Upper lobe of left lung (tissue), 6 donors: ENCODE measurements around the gene RAPGEF5. TPM values are rescaled to one million over a fixed set of nuclear protein-coding genes. Genes with fewer than 3 reads are reported as not detected.

Experiments
- ATAC-seq, 2 donors: fragments of 200-7000 bp; cut with Tn5 transposase; one replicate each; pipeline ENCODE4 v1.9.1; 2022; ENCODE audit warnings: mild to moderate bottlenecking in 2 of 2, moderate library complexity in 2 of 2; ENCODE audit not compliant: low FRiP score in 2 of 2
- DNase-seq, 2 donors: peaks; one replicate each; pipeline ENCODE4 v3.0.0-alpha.2; 2019 to 2020
- H3K27ac ChIP-seq, 4 donors: fragments of 200-600 bp; sonication (generic); one replicate each; pipeline ENCODE4 v1.5.1; 2016 to 2019
- H3K27me3 ChIP-seq, 4 donors: fragments of 200-600 bp; sonication (generic); one replicate each; pipeline ENCODE4 v1.5.1; 2017 to 2019
- H3K36me3 ChIP-seq, 4 donors: fragments of 200-600 bp; sonication (generic); one replicate each; pipeline ENCODE4 v1.5.1; 2016 to 2019
- H3K4me1 ChIP-seq, 4 donors: fragments of 200-600 bp; sonication (generic); one replicate each; pipeline ENCODE4 v1.5.1; 2018 to 2019
- H3K4me3 ChIP-seq, 4 donors: fragments of 200-600 bp; sonication (generic); one replicate each; pipeline ENCODE4 v1.5.1; 2017 to 2019; ENCODE audit warnings: mild to moderate bottlenecking in 2 of 4, moderate library complexity in 1 of 4
- H3K9me3 ChIP-seq, 4 donors: fragments of 200-600 bp; sonication (generic); one replicate each; pipeline ENCODE4 v1.5.1; 2018 to 2019
- CTCF ChIP-seq, 6 experiments: fragments of 450-650 bp in 4 of 6; fragments of 200-600 bp in 2 of 6; sonication (generic) in 2 of 6; IDR thresholded peaks; one replicate each; pipeline ENCODE4 v1.5.1; 2016 to 2019; ENCODE audit warnings: antibody characterized with exemption in 6 of 6
- EP300 ChIP-seq, 4 donors: sonication (generic); formaldehyde crosslinking; IDR thresholded peaks; one replicate each; pipeline ENCODE4 v1.5.1; 2017; ENCODE audit warnings: antibody characterized with exemption in 4 of 4, control low read depth in 2 of 4
- POLR2A ChIP-seq, 4 donors: fragments of 450-650 bp; IDR thresholded peaks; one replicate each; pipeline ENCODE4 v1.5.1; 2016 to 2017; ENCODE audit warnings: antibody characterized with exemption in 4 of 4, mild to moderate bottlenecking in 2 of 4
- POLR2AphosphoS5 ChIP-seq, 2 donors: sonication (generic); formaldehyde crosslinking; IDR thresholded peaks; one replicate each; pipeline ENCODE4 v1.5.1; 2017; ENCODE audit warnings: antibody characterized with exemption in 2 of 2
- WGBS, 2 donors: methylation state at CpG; one replicate each; pipeline ENCODE4 v1.1.5; 2017 to 2018; 5-methylcytosine and 5-hydroxymethylcytosine counted together
- total RNA-seq, 6 donors: library from RNA; depleted of rRNA in 4 of 6; stranded (reverse); fragments of >200 nt in 4 of 6; gene quantifications; one replicate each; pipeline versions ENCODE4 v1.1.0 to v1.2.1, GENCODE V29; 2016 to 2021
- donor health status: DM: no; HTN: no; CAD: no; lungs with moderate emphysema.
- donor health status: DM: no; HTN: yes; CAD: no; lungs with severe emphysema.

The RAPGEF5 gene
- total RNA-seq, 6 donors from 2014 or later = 68.1 to 206 (median 101) TPM

- DNase-seq = no peak
- H3K27ac ChIP-seq = no peak overlapping the region
- no peaks in the 10 kb centered on the region for H3K36me3 ChIP-seq
- peaks cover 0 to 13% (median 4%) of the 10 kb centered on the region in 4 donors for H3K4me1 ChIP-seq
- no peaks in the 10 kb centered on the region for H3K9me3 ChIP-seq
- WGBS, 2 donors = 95 to 98% methylated on average over 3 of the region's 3 CpGs
- H3K4me3 ChIP-seq = no peak overlapping the region
- no peaks in the 10 kb centered on the region for H3K27me3 ChIP-seq
- no peak for TF ChIP-seq CTCF (IDR thresholded peaks at IDR 0.05)
- no peak for TF ChIP-seq POLR2AphosphoS5 (IDR thresholded peaks at IDR 0.05)
- no peak for TF ChIP-seq EP300 (IDR thresholded peaks at IDR 0.05)
- no peak for TF ChIP-seq POLR2A (IDR thresholded peaks at IDR 0.05)
- no peak for ATAC-seq
Observed at GRCh38 chr7:22344655-22345054, 12.3 kb downstream of the RAPGEF5 start.

GRCh38 chr7:22343612-22344011 is 13.3 kb downstream of the RAPGEF5 start:
- ATAC-seq = no peak
- Histone ChIP-seq H3K27me3 (no peaks in the 10 kb centered on the region), H3K36me3 (no peaks in the 10 kb centered on the region), H3K4me3 (no peak overlapping the region), H3K27ac (no peak overlapping the region), H3K4me1 (peaks cover 0 to 19% (median 12%) of the 10 kb centered on the region in 4 donors), H3K9me3 (no peaks in the 10 kb centered on the region)
- TF ChIP-seq POLR2A (IDR thresholded peaks at IDR 0.05) (no peak), CTCF (IDR thresholded peaks at IDR 0.05) (no peak), POLR2AphosphoS5 (IDR thresholded peaks at IDR 0.05) (no peak), EP300 (IDR thresholded peaks at IDR 0.05) (no peak)
- WGBS, 2 donors = 93% methylated on average over 7 of the region's 7 CpGs
- DNase-seq = no peak

- Histone ChIP-seq H3K9me3 (no peaks in the 10 kb centered on the region), H3K4me3 (no peak overlapping the region), H3K36me3 (no peaks in the 10 kb centered on the region), H3K4me1 (peaks cover 0 to 23% (median 12%) of the 10 kb centered on the region in 4 donors), H3K27me3 (no peaks in the 10 kb centered on the region), H3K27ac (no peak overlapping the region)
- DNase-seq = no peak
- WGBS, 2 donors = 96 to 97% methylated on average over 5 of the region's 5 CpGs
- ATAC-seq = no peak
- TF ChIP-seq CTCF (IDR thresholded peaks at IDR 0.05) (no peak), POLR2A (IDR thresholded peaks at IDR 0.05) (no peak), POLR2AphosphoS5 (IDR thresholded peaks at IDR 0.05) (no peak), EP300 (IDR thresholded peaks at IDR 0.05) (no peak)
Observed at GRCh38 chr7:22343071-22343470, 13.9 kb downstream of the RAPGEF5 start.

GRCh38 chr7:22339725-22340390 is 17.1 kb downstream of the RAPGEF5 start:
- no peaks in the 10 kb centered on the region for H3K27me3 ChIP-seq
- no peak for DNase-seq
- WGBS, 2 donors = 63 to 71% methylated on average over 2 of the region's 2 CpGs
- TF ChIP-seq EP300 (IDR thresholded peaks at IDR 0.05) (no peak), POLR2A (IDR thresholded peaks at IDR 0.05) (no peak)
- ATAC-seq = no peak
- peaks cover 0 to 15% (median 12%) of the 10 kb centered on the region in 4 donors for H3K4me1 ChIP-seq
- peak overlapping the region in 1 of 4 donors; percentile 1 for H3K27ac ChIP-seq
- no peaks in the 10 kb centered on the region for H3K36me3 ChIP-seq
- no peaks in the 10 kb centered on the region for H3K9me3 ChIP-seq
- H3K4me3 ChIP-seq = no peak overlapping the region

- WGBS, 2 donors = 57 to 68% methylated on average over 7 of the region's 7 CpGs
- peaks cover 0 to 15% (median 12%) of the 10 kb centered on the region in 4 donors for H3K4me1 ChIP-seq
- H3K27me3 ChIP-seq = no peaks in the 10 kb centered on the region
- peak overlapping the region in 1 of 4 donors; percentile 1 for H3K27ac ChIP-seq
- no peaks in the 10 kb centered on the region for H3K9me3 ChIP-seq
- H3K36me3 ChIP-seq = no peaks in the 10 kb centered on the region
- peak in 1 of 2 donors; percentile 13 for ATAC-seq
- H3K4me3 ChIP-seq = no peak overlapping the region
- no peak for DNase-seq
- TF ChIP-seq POLR2A (IDR thresholded peaks at IDR 0.05) = no peak
- TF ChIP-seq CTCF (IDR thresholded peaks at IDR 0.05) = no peak
- TF ChIP-seq EP300 (IDR thresholded peaks at IDR 0.05) = no peak
- TF ChIP-seq POLR2AphosphoS5 (IDR thresholded peaks at IDR 0.05) = no peak
Observed at GRCh38 chr7:22338877-22339276, 18.1 kb downstream of the RAPGEF5 start.
